Keratinocyte (primary cell): ENCODE results near the gene LTB.

ENCODE experiments used
- EZH2 ChIP-seq: IDR thresholded peaks from one replicate; pipeline ENCODE4 v1.6.1; 2012; ENCODE audit warnings: inconsistent platforms, mild to moderate bottlenecking, low read length, moderate library complexity
- TF ChIP-seq, protein P1 (sequence below), 3 experiments: IDR thresholded peaks in 1 of 3; conservative IDR thresholded peaks in 1 of 3; optimal IDR thresholded peaks in 1 of 3; 2 replicates in 2 of 3; 3 replicates in 1 of 3; pipeline versions ENCODE3 to v1.5.1; 2011; ENCODE audit warnings: low read length in 3 of 3, mild to moderate bottlenecking in 3 of 3, moderate library complexity in 2 of 3, control low read depth in 1 of 3, inconsistent platforms in 1 of 3; ENCODE audit not compliant: insufficient read depth in 2 of 3; ENCODE audit errors: extremely low read depth in 1 of 3

- TF ChIP-seq, protein P1, sequence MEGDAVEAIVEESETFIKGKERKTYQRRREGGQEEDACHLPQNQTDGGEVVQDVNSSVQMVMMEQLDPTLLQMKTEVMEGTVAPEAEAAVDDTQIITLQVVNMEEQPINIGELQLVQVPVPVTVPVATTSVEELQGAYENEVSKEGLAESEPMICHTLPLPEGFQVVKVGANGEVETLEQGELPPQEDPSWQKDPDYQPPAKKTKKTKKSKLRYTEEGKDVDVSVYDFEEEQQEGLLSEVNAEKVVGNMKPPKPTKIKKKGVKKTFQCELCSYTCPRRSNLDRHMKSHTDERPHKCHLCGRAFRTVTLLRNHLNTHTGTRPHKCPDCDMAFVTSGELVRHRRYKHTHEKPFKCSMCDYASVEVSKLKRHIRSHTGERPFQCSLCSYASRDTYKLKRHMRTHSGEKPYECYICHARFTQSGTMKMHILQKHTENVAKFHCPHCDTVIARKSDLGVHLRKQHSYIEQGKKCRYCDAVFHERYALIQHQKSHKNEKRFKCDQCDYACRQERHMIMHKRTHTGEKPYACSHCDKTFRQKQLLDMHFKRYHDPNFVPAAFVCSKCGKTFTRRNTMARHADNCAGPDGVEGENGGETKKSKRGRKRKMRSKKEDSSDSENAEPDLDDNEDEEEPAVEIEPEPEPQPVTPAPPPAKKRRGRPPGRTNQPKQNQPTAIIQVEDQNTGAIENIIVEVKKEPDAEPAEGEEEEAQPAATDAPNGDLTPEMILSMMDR (optimal IDR thresholded peaks at IDR 0.05 in 1 of 3, IDR thresholded peaks at IDR 0.05 in 1 of 3, conservative IDR thresholded peaks at IDR 0.05 in 1 of 3; ENCODE audit: extremely low read depth in 1 of 3, insufficient read depth in 2 of 3, low read length in 3 of 3) = no peak
- TF ChIP-seq EZH2 = no peak
Measured at GRCh38 chr6:31559606-31559957, 22.6 kb downstream of the LTB start.
